GM10266 (cell line): ENCODE results near the gene LCN1.

ENCODE experiments used
- DNase-seq: peaks from one replicate; pipeline ENCODE4 v3.0.0; 2012; ENCODE audit errors: extremely low spot score
- CTCF ChIP-seq: IDR thresholded peaks from 2 replicates; pipeline ENCODE4 v1.5.1; 2012; ENCODE audit warnings: mild to moderate bottlenecking, low read depth; ENCODE audit not compliant: control insufficient read depth, insufficient read depth; ENCODE audit errors: missing control alignments

LCN1 gene

GRCh38 chr9:135522137-135522877 lies 1.1 kb downstream of the LCN1 start:
- no peak for TF ChIP-seq CTCF
- no peak for DNase-seq

GRCh38 chr9:135522931-135523330 lies 1.7 kb downstream of the LCN1 start:
- TF ChIP-seq CTCF: no peak
- no peak for DNase-seq

- DNase-seq: no peak
- no peak for TF ChIP-seq CTCF
Measured at GRCh38 chr9:135523521-135524129, 2.4 kb downstream of the LCN1 start.

GRCh38 chr9:135524130-135524861 lies 3.1 kb downstream of the LCN1 start:
- DNase-seq: no peak
- TF ChIP-seq CTCF: no peak

GRCh38 chr9:135525241-135526088 lies 4.2 kb downstream of the LCN1 start:
- DNase-seq: no peak
- no peak for TF ChIP-seq CTCF

- no peak for DNase-seq
- no peak for TF ChIP-seq CTCF
Measured at GRCh38 chr9:135526089-135526729, 5.0 kb downstream of the LCN1 start.
